ENCODE data around the gene ETS1. TPM values are rescaled to one million over a fixed set of nuclear protein-coding genes. Genes with fewer than 3 reads are reported as not detected.
A peak's percentile ranks its signal among the peaks of the same experiment; 100 is the strongest.

The ETS1 gene
- total RNA-seq, 4 donors from 2014 or later, result 16.8 to 24.9 (median 21.8) TPM

GRCh38 chr11:128518493-128519207 lies 68.7 kb downstream of the ETS1 start:
- TF ChIP-seq POLR2A (IDR thresholded peaks at IDR 0.05) (no peak), CTCF (IDR thresholded peaks at IDR 0.05 in 4 of 5, conservative IDR thresholded peaks at IDR 0.05 in 1 of 5) (no peak)
- H3K4me1 ChIP-seq, result peaks cover 24 to 36% of the 10 kb centered on the region in 2 donors
- in situ Hi-C loops (cut with MboI; ENCODE audit: low sequenced_read_pairs in 4 of 4) (loop anchor here in 1 of 4 donors (10.0 kb wide), 1 partner anchor 56 kb away; no protein-coding TSS in a partner anchor), intact Hi-C loops (cut with DNase I; ENCODE audit: low total_unique reads) (no loop called here)
- peak overlapping the region; percentile 88 to 92 (median 88) for H3K27ac ChIP-seq
- no peak for DNase-seq
- H3K27me3 ChIP-seq, result no peaks in the 10 kb centered on the region
- H3K4me3 ChIP-seq, result peak overlapping the region; percentile 84 to 95 (median 88)
- ATAC-seq, result no peak
- H3K9me3 ChIP-seq, result no peaks in the 10 kb centered on the region
- no peaks in the 10 kb centered on the region for H3K36me3 ChIP-seq

DNA sequence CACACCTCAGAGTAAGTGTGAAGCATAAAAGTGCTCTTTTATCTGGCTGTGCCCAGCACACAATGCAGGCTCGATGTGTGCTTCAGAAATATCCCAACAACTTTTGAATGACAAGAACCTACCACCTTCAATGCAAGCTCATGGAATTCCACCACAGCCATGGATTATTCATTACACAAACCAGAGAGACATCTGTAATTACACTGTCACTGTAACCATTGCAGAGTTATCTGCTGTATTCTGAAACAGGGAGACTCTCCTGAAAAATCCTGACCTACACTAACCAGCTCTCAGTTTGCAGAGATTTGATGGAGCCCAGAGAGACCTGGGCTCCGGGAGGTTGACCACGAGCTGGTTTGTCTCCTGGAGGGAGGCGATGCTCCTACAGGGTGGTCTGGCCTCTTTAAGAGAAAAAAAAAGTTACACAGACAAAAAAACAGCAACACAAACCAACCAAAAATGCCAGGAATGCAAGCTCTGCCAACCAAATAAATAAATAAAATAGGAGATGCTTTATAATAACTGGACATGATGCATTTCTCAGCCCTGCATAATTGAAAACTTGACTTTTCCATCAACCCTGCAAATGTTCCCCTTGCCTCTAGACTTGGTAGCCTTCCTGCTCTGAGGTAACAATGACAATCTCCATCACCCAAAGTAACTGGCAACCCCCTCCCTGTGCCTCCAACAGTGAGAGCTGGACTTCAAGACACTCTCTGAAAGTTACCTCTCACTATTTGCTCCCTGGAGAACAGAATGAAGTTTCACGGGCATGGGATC lies 69.7 kb downstream of the ETS1 start:
- no peaks in the 10 kb centered on the region for H3K27me3 ChIP-seq
- no peaks in the 10 kb centered on the region for H3K9me3 ChIP-seq
- H3K27ac ChIP-seq, result peak overlapping the region; percentile 88 to 92 (median 88)
- TF ChIP-seq POLR2A (IDR thresholded peaks at IDR 0.05) (no peak), CTCF (IDR thresholded peaks at IDR 0.05 in 4 of 5, conservative IDR thresholded peaks at IDR 0.05 in 1 of 5) (no peak)
- intact Hi-C loops (cut with DNase I; ENCODE audit: low total_unique reads), result no loop called here
- no peak for ATAC-seq
- H3K4me3 ChIP-seq, result peak overlapping the region; percentile 84 to 95 (median 88)
- H3K36me3 ChIP-seq, result no peaks in the 10 kb centered on the region
- no peak for DNase-seq
- in situ Hi-C loops (cut with MboI; ENCODE audit: low sequenced_read_pairs in 4 of 4), result loop anchor here in 1 of 4 donors (10.0 kb wide), 1 partner anchor 57 kb away; no protein-coding TSS in a partner anchor
- peaks cover 19 to 26% of the 10 kb centered on the region in 2 donors for H3K4me1 ChIP-seq

DNA sequence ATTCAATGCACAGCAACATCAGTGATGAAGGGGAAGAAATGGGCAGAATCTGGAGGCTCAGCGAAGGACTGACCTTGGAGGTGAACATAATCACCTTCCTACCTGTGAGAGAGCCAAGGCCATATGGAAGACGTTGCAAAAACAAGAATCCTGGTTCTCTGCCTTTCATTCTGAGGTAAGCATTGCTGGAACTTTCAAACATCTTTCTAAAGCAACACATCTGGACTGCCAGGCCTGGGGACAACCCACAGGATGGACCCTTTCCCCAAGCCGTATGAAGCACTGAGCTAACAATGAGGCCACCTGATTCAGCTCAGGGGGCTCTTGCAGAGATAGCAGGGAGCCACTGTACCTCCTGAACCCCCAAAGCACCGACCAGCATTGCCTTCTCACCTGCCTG lies 70.5 kb downstream of the ETS1 start:
- in situ Hi-C loops (cut with MboI; ENCODE audit: low sequenced_read_pairs in 4 of 4) (loop anchor here in 1 of 4 donors (10.0 kb wide), 1 partner anchor 58 kb away; no protein-coding TSS in a partner anchor), intact Hi-C loops (cut with DNase I; ENCODE audit: low total_unique reads) (no loop called here)
- TF ChIP-seq CTCF (IDR thresholded peaks at IDR 0.05 in 4 of 5, conservative IDR thresholded peaks at IDR 0.05 in 1 of 5), result no peak
- no peak for TF ChIP-seq POLR2A (IDR thresholded peaks at IDR 0.05)
- Histone ChIP-seq H3K36me3 (no peaks in the 10 kb centered on the region), H3K4me3 (peak overlapping the region; percentile 24 to 95 (median 88)), H3K27ac (peak overlapping the region; percentile 19 to 89 (median 63)), H3K4me1 (peaks cover 22 to 31% of the 10 kb centered on the region in 2 donors), H3K9me3 (no peaks in the 10 kb centered on the region), H3K27me3 (no peaks in the 10 kb centered on the region)
- DNase-seq (no peak), ATAC-seq (no peak)

- peak overlapping the region in 3 of 4 donors; percentile 19 to 89 (median 88) for H3K27ac ChIP-seq
These were observed 71.3 kb downstream of the ETS1 start for GRCh38 chr11:128515826-128516778.

More at GRCh38 chr11:128515826-128516778, 71.3 kb downstream of the ETS1 start:
- in situ Hi-C loops (cut with MboI; ENCODE audit: low sequenced_read_pairs in 4 of 4) (loop anchor here in 1 of 4 donors (10.0 kb wide), 1 partner anchor 59 kb away; no protein-coding TSS in a partner anchor), intact Hi-C loops (cut with DNase I; ENCODE audit: low total_unique reads) (no loop called here)
- H3K27me3 ChIP-seq, result no peaks in the 10 kb centered on the region
- H3K9me3 ChIP-seq, result no peaks in the 10 kb centered on the region
- TF ChIP-seq POLR2A (IDR thresholded peaks at IDR 0.05), result no peak
- no peak for TF ChIP-seq CTCF (IDR thresholded peaks at IDR 0.05 in 4 of 5, conservative IDR thresholded peaks at IDR 0.05 in 1 of 5)
- ATAC-seq (no peak), DNase-seq (no peak)
- H3K36me3 ChIP-seq, result no peaks in the 10 kb centered on the region
- H3K4me1 ChIP-seq, result peaks cover 30 to 35% of the 10 kb centered on the region in 2 donors
- H3K4me3 ChIP-seq, result peak overlapping the region in 3 of 4 donors; percentile 19 to 89 (median 24)

Data from gastrocnemius medialis (tissue), 4 donors.